ENCODE results near the gene SPATA2L.
"Not testable (repeated sequence)": the region's sequence is repeated elsewhere in the genome, so short reads cannot be mapped to it uniquely, and the experiment has no call there.

DNA sequence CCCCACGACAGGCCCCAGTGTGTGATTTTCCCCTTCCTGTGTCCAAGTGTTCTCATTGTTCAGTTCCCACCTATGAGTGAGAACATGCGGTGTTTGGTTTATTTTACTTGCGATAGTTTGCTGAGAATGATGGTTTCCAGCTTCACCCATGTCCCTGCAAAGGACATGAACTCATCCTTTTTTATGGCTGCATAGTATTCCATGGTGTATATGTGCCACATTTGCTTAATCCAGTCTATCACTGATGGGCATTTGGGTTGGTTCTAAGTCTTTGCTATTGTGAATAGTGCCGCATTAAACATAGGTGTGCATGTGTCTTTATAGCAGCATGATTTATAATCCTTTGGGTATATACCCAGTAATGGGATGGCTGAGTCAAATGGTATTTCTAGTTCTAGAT is 29.9 kb downstream of the SPATA2L start:
- TF ChIP-seq, protein P1, sequence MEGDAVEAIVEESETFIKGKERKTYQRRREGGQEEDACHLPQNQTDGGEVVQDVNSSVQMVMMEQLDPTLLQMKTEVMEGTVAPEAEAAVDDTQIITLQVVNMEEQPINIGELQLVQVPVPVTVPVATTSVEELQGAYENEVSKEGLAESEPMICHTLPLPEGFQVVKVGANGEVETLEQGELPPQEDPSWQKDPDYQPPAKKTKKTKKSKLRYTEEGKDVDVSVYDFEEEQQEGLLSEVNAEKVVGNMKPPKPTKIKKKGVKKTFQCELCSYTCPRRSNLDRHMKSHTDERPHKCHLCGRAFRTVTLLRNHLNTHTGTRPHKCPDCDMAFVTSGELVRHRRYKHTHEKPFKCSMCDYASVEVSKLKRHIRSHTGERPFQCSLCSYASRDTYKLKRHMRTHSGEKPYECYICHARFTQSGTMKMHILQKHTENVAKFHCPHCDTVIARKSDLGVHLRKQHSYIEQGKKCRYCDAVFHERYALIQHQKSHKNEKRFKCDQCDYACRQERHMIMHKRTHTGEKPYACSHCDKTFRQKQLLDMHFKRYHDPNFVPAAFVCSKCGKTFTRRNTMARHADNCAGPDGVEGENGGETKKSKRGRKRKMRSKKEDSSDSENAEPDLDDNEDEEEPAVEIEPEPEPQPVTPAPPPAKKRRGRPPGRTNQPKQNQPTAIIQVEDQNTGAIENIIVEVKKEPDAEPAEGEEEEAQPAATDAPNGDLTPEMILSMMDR (conservative IDR thresholded peaks at IDR 0.05; ENCODE audit: low read depth, low read length) = not testable (repeated sequence)
- not testable (repeated sequence) for TF ChIP-seq EZH2 (IDR thresholded peaks at IDR 0.05; ENCODE audit: low read length, unreplicated experiment)
